HG03108 (cell line): ENCODE results near the gene MYEOV.

Experiments used
- ATAC-seq: cut with Tn5 transposase; IDR thresholded peaks from one replicate; pipeline ENCODE4 v1.9.1; 2021; ENCODE audit warnings: moderate library complexity; ENCODE audit not compliant: unreplicated experiment

The MYEOV gene

DNA sequence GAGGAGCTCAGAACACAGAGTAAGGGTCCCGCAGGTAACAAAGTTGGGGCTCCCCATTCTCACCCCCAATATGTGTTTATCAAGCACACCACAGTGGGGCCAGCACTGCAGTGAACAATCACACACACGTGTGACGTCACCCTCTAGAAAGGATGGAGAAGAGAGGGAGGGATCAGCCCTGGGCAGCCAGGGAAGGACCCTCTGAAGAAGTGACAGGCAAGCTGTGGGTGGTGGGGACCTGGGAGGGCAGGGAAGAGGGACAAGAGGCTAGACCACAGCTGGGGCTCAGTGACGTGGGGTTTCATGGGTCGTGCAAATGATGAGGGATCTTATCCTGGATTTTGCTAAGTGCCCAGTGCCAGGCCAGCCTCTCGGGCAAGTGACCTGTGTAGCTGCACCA, 28.7 kb upstream of the MYEOV start:
- no peak for ATAC-seq

DNA sequence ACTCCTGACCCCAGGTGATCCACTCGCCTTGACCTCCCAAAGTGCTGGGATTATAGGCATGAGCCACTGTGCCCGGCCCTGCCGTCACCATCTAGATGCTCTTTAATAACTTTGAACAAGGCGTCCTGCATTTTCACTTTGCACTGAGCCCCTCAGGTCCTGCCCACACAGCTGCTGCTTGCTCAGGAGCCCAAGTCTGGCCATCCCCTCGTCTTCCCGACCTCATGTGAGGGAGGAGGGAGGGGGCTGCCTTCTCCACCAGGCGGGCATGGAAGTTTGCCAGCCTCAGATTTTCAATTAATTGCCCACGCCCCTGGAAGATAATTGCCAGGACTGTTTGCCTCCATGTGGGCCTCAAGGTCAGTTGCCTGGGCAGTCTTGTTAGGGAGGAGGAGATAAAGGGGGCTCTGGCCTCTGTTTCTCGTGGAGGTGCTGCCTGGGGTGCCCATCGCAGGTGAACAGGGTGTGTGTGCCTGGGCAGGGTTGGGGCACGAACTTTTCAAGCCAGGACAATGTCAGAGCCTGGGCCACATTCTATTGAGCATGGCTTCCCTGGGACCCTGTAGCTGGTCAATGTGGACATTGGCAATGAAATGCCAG, 27.9 kb upstream of the MYEOV start:
- no peak for ATAC-seq

DNA sequence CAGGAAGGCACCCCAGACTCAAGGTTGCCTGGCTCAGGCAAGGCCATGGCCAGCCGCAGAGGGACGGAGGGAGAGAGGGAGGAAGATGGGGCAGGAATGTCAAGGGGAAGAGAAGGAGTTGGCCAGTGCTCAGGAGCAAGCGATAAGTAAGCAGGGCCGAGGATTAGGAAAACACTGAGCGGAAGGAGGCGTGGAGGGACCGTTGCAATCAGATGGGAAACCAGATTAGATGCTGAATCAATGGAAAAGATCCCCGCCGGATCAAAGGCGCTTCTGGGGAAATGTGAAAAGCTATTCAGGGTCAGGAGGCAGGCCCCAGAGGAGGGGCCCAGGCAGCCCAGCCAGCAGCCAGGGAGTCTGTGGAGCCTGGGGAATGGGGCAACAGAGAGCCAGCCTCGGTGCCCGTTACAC, 26.6 kb upstream of the MYEOV start:
- no peak for ATAC-seq

DNA sequence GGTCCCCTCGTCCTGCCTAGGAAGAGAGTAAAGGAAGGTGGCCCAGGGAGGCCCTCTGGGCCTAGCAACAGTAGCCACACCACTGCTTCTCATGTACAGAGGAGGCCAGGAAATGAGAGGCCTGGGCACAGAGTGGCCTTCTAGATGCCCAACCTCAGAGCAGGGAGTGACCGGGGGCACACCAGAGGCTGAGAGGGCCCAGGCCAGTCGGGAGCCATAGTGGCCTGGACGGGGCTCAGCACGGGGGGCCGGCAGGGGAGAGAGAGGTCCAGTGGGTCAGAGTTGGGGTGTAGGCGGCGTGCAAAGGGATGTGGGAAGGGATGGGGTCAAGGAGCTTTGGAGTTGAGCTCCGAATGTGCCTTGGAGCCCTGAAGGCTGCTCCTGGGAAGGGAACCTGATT, 25.0 kb upstream of the MYEOV start:
- ATAC-seq, result no peak

DNA sequence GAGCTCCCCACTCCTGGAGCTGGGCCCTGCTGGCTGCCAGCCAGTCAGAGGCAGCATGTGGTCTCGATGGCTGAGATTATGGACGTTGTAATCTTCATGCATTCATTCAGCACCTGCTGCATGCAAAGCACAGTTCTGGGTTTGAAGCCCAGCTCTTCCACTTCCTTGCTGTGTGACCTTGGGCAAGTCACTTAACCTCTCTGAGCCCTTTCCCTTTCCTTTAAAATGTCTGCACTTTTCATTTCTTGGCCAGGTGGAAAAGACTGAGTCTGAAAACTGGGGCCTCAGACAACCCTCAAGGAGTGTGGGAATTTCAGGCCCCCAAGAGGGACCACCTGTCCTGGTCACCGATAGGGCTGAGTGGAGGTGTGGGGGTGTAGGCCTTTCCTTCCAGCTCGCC, 24.6 kb upstream of the MYEOV start:
- ATAC-seq, result no peak

DNA sequence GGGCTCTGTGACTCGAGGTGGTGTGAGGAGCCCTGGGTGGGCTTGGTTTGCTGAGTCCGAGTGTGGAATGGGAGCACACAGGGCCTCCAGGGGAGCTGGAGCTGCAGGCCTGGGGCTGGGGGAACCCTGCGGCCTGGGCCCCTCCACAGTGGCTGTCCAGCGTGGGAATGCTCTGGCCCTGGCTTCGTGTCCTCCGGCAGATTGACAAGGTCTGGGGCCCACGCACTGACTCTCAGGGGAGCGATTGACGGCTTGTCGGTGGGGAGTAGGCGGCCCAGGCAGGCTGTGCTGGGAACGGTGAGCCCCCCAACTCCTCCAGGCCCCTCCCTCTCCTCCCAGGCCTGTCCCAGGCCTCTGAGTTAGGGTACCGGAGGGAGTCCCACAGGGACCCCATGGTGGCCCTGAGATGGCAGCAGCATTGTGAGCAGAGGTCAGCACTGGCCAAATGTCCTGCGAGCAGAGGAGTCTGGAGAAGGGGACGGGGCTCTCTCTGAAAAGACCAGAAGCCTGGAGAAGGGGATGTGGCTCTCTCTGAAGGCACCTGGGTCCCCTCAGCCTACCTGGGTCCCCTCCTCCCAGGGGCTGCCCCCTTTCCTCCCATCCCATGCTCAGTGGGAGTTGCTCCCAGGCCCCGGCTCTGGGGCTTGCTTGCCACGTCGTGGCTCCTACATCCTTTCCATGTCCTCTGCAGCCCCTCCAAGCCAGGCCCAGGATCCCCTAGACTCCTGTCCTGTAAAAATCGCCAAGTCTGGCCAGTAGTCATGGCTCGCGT, 23.8 kb upstream of the MYEOV start:
- no peak for ATAC-seq

DNA sequence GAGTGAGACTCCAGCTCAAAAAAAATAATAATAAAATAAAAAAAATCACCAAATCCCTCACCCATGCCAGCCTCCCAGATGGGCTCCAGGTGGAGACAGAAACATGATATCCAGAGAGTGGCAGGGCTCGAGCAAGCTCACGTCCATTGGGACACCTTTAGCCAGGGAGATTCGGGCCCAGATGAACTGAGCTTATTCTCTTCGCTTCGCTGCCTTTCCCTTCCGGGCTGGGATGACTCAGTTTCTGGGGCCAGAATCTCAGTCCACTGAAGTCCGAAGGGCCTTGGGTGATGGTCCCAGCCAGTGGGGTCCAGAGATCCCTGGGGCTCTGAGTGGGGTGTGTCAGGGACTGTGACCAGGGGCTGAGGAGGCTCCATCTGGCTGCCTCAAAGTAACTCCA, 23.0 kb upstream of the MYEOV start:
- ATAC-seq, result no peak

DNA sequence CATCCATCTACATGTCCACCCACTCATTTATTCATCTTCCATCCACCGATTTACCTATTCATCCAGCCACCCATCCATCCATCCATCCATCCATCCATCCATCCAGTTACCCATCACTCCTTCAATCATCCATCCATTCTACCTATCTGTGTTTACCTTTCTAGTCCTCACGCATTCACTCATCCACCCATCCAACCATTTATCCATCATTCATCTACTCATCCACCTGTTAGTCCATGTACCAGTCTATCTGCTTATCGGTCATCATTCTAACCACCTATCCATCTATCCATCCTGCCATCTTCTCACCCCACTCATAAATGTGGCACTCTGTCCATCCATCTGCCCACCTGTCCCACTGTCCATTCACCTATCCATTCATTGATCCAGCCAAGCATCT, 21.9 kb upstream of the MYEOV start:
- ATAC-seq, result no peak

DNA sequence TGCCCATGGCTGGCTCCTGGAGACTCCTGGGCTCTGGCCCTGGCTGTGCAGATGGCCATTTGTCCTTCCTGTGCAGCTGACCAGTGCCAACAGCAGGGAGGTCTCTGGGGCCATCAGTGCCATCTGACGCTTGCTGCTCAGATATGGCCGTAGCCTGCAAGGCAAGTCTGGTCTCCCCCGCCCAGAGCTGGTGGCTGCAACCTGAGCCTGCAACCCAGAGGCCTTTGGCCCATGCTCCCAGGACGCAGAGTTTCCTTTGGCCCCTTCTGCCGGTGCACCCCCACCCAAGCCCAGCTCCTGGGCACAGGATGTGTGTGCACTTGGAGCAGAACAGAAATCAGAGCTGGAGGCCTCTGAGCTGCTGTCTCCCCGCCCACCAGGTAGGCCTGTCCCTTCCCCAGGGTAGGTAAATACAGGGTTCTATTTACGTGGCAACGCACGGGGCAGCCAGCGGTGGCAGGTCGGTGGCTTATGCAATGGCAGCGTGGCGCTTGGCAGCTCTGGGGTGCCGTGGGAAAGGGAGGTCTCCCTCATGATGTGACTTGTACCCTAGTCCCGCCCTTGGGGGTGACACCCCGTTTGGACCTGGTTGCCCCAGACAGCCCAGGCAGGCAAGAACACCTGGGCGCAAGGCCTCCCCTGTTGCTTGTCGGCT, 21.0 kb upstream of the MYEOV start:
- ATAC-seq, result no peak

DNA sequence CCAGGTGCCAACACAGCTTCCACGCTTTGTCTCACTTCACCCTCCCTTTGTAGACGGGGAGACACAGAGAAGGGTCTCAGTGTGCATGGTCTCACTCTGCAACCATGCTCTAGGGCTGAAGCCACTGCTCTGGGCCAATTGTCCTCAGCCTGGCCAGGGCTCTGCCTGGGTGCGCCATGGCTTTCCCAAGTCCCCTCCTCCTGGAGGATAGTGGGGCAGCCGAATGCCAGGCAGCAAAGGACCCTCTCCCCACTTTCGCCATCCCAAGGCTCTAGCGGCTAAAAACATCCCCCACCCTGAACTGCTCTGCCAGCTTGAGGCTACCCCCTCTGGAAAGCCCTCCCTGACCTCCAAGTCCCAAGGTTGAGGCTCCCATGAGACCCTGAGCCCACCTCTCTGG, 20.4 kb upstream of the MYEOV start:
- ATAC-seq, result no peak

DNA sequence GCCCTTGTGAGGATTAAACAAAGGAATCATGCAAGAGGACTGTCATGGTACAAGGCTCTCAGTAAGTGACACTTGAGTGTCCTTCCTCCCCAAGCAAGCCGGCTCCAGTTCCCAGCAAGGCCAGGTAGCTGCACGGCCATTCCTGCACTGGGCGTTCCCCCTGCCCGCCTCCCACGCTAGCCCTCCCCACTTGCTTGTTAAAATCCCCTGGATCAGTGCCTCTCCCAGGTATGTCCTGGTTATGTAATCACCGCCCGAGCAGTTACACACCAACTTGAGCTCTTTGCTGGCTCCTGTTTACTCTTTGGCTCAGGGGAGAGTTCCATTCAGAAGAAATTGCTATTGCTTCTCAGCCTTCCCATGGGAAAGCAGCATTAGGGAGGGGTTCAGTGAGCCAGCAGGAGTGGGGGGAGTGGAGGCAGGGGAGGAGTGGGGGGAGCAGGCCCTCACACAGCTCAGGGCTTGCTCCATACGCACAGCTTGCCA, 19.4 kb upstream of the MYEOV start:
- ATAC-seq, result no peak

DNA sequence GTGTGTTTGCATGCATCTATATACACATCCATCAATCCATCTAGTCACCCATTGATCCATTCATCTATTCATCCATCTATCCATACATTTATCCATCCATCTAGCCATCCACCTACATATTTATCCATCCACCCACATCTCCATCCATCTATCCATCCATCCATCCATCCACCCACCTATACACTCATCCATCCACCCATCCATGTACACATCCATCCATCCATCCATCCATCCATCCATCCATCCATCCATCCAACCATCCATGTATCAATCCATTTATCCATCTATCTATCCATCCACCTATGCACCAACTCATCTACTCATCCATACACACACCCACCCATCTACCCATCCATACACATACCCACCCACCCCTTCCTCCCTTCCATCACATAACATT, 18.8 kb upstream of the MYEOV start:
- no peak for ATAC-seq

DNA sequence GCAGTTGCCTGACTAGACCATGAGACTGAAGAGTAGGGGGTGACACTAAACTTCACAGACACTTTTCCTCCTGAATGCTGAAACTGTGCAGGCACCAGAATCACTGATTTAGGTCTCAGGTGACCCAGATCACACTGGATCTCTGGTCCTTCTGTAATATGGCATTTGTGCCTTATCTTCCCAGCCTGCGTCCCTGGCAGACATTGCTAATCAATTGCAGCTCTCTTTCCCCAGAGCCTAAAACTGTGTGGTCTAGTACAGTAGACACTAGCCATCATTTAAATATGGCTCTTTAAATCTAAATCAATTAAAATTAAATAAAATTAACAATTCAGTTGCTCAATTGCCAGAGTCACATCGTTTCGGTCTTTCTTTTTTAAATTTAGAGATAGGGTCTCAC, 17.8 kb upstream of the MYEOV start:
- ATAC-seq, result no peak

DNA sequence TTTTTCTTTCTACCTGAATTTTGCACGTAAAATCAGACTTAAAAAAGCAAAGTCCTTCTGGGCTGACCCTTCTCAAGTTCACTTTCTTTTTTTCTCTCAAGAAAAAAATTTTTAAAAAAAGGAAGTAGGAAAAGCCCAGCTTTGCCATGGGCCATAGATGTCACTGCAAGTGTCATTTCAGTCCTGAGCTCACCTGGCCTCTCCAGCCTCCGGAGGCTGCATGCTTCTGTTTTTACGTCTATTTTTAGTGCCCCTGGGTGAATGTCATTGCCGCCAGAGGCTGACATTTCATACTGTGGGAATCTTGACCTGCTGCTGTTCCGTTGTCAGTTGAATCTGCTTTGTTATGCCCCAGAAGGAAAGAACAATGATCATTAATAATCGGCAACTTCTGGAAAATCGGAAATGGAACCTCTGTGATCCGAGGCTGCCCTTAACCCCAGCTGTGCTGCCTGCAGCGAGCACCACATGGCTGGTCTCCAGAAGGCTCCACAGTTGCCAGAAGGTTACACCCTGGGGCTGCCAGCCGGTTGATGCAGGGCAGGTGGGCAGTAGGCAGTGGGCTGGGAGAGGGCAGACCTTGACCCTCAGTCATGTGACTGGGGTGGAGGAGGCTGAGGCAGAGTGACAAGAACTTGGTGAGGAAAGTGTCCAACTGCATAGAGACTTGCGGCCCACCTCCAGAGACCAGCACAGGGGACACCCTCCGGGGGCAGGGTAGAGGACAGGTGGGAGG, 16.7 kb upstream of the MYEOV start:
- no peak for ATAC-seq

DNA sequence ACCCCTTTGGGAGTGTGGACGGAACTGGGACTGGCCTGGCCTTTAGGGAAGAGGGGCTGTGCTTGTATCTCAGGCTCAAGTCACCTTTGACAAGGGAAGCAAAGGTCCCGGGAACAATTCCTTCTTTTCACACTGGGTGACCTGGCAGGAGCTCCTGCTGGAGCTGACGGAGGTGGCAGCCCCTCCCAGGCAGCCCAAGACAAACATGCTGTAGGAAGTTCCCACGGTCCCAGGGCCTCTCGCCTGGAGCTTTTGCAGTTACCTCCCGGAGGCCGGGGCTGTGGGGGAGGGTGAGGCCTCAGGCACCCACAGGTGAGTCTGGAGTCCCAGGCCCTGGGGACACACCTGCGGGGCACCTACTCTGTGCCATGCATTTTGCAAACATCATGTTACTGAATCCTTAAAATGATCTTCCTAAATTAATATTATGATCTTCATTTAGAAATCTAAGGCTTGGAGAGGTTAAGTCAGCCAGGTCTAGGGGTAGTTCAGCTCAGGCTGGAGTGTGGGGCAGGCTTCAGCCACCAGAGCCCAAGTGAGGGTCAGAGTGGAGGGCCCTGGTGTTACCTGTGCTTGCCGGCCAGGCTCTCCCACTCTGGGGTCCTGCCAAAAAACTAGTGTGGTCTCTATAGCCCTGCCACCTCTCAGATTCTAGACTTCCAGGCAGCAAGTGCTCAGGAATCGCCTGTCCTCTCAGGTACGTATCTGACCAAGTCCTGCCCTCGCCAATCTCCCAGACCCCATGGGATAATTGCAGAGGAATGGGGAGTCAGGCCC, 15.7 kb upstream of the MYEOV start:
- ATAC-seq, result no peak

DNA sequence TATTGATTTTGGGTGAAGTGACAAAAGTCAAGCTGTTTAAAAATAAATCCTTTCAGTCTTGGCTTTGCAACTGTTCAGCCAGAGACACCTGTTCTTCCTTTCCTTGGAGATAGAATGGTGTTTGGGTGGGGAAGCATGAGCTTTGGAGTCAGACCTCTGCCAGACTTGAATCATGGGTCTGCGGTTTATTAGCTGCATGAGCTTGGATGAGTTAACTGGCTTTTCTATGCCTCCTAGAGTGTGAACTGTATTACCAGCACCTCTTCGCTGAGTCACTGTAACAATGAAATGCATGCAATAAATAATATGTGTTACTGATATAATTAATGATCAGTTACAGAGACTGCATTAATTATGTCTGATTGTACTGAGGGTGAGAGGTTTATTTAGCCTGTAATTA, 13.5 kb upstream of the MYEOV start:
- ATAC-seq, result no peak

DNA sequence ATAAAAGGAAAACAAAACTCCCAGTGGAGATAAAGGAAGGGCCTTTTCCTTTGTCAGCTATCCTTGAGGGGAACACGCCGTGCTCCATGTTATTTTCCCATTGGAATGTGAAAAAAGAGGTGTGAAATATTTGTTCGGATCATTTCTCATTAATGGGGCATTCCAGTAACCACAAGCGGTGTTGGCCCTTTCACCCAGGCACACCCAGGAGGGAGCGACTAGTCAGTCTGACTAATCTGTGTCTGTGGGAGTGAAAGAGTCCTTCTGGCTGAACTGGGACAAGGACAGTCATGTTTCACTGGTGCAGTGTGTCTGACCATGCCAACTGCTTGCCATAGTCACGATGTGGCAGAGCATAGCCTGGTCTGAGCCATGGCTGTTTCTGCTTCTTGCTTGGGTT, 13.0 kb upstream of the MYEOV start:
- no peak for ATAC-seq

DNA sequence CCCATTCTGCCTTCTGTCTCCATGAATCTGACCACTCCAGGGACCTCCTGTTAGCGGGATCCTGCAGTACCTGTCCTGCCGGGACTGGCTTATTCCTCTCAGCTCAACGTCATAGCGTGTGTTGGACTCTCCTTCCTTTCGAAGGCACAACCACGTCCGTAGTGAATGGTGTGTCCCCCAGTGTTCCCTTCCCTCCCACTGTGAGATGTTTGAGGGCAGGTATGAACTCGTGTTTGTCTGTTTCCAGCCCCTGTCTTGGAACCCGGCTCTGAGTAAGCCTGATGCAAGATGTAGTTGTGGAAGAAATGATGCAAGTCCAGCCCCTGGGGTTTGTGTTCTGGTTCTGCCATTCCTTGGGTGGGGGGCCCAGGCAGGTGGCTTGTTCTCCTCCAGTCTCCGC, 10.5 kb upstream of the MYEOV start:
- no peak for ATAC-seq

DNA sequence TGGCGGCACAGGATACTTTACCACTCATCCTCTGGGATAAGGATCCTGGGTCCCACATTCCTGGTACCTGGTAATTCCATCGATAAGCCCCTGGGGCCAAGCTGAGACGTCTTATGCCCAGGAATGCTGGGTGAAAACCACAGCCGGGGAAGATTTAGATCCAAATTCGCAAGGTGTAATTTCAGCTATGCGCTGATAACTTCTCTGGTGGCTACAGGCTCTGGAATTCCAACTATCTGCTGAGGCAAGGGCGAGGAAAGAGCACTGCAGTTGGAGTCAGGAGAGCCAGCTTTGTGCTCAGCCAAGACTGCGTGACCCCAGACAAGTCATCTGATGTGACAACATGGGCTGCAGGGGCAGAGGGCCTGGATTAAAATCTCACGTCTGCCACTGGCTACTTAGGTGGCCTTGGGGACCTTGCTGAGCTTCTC, 9.9 kb upstream of the MYEOV start:
- ATAC-seq, result no peak

DNA sequence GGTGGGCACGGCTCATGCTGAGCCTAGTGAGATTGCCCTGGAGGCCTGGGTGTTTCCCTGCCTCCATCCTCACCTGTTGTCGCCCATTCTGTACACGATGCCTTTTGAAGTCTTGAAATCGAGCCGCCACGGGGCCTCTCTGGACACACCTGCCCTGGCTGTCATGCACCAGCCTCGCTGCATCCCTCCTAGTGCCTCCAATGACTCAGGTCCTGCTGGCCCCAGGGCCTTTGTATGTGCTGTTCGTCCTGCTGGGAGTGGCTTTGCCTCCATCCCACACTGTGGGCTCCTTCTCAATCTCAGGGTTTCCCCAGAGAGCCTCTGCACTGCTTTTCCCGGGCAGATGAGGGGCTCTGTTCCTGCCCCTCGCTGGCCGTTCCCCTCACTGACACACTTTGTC, 8.9 kb upstream of the MYEOV start:
- no peak for ATAC-seq

DNA sequence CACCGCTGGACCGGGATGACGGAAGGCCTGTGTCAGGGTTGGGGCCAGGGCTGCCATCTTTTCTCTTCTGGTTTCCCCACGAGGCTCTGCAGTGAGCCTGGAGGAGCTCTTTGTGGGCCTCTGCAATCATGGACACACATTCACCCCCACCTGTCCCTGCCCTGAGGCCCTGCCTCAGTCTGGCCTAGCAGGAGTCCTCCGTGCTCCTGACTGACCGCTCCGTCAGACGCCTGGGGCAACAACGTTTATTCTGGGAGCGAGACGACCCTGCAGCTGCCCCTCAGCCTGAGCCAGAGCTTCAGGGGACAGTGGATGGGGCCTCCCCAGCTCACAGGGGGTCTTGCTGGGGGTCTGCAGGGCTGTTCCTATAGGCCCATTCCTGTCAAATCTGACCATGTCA, 8.2 kb upstream of the MYEOV start:
- no peak for ATAC-seq
